ENCODE measurements around the gene KPTN. TPM values are rescaled to one million over a fixed set of nuclear protein-coding genes. Genes with fewer than 3 reads are reported as not detected.
A peak's percentile ranks its signal among the peaks of the same experiment; 100 is the strongest.

KPTN gene
- polyA plus RNA-seq, 12 donors, result 5.9 to 13.1 (median 8.0) TPM; not detected in 1

DNA sequence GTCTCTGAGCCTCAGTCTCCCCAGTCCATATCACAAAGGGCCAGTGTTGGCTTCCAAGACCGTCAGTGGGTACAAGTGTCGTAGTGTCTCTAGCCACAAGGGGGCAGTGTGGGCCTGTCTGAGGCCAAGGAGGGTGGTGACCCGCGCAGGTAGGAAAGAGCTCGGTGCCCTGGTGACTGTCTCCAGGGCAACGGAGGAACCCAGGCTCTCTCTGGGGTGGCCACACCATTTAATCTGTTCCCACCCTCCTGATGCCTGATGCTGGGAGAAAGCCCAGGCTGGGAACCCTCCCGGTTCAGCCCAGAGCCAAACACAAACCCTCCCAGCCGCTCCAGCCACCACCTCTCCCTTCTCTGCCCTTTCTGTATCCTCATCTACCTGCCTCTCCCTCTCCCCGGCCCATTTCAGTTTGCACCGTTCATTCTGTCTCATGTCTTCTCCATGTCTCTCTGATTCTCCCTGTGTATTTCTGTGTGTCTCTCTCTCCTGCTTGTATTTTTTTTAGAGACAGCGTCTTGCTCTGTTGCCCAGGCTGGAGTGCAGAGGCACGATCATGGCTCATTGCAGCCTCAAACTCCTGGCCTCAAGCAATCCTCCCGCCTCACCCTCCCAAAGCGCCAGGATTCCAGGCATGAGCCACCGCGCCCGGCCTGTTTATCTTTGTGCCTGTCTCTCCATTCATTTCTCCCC lies 47.2 kb downstream of the KPTN start:
- DNase-seq, result peak; percentile 60

- DNase-seq, result no peak
Observed at GRCh38 chr19:47435883-47436417, 48.1 kb downstream of the KPTN start.

- DNase-seq, result no peak
Observed at GRCh38 chr19:47435196-47435595, 48.8 kb downstream of the KPTN start.

- no peak for DNase-seq
Observed at GRCh38 chr19:47434088-47434487, 49.9 kb downstream of the KPTN start.

DNA sequence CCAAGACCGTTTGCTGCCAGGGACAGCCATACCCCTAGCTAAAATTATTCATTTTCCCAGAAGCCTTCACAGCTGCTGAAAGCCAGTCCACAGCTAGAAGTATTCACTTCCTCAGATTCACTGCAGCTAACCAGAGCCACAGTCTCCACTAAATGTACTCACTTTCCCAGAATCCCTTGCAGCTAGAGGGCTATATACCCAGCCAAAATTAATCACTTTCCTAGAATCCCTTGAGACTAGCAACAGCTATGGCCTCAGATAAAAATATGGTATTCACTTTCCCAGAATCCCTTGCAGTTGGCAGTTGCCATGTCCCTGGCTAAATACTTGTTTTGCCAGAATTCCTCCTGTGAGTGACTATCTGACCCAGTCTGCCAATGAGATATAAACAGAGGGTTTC lies 50.9 kb downstream of the KPTN start:
- no peak for DNase-seq

- no peak for DNase-seq
Observed at GRCh38 chr19:47432499-47432898, 51.5 kb downstream of the KPTN start.

DNA sequence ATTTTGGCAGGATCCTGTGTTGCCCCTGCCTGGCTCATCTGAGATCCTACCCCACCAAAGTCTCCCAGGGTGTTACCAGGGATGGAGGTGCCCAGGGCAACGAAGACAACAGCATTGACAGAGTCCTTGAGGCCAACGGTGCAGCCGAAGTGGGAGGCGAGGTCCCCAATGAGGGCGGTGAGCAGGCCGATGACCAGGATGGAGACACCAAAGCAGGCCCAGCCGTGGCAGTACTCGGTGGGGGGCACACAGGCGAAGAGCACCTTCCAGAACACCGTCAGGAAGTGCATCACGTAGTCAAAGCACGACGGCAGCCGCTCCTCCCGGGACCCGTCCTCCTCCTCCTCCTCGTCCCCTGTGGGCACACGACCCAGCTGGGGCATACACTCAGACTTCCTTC lies 51.9 kb downstream of the KPTN start:
- no peak for DNase-seq

DNA sequence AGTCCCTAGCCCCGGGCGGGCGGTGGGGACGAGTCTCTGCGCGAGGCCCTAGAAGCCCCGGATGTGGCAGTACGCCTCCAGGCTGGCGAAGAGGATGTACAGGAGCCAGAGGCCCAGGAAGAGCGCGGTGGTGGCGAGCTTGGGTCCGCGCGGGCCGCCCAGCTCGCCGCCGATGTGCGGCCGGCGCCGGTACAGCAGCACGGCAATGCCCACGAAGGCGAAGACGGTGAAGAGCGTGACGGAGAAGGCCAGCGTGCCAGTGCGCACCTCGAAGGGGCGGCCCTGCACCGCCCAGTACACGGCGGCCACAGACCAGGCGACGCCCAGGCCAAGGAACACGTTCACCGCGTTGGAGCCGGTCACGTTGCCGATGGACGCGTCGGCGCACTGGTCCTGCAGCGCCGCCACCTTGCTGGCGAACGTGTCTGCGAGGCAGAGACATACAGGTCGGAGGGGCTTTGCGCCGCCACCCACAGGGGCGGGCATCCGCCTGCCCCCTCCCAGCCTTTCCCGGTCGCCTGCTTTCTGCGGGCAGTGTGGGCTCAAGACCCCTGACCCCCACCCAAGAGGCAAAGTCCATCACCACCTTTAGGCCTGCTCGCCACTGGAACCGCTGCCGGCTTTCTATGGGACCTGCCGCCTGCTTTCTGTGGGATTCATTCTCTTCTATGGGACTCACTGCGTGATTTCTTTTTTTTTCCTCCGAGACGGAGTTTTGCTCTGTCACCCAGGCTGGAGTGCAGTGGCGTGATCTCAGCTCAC lies 53.8 kb downstream of the KPTN start:
- DNase-seq, result no peak

- DNase-seq, result no peak
Observed at GRCh38 chr19:47429140-47429793, 54.8 kb downstream of the KPTN start.

DNA sequence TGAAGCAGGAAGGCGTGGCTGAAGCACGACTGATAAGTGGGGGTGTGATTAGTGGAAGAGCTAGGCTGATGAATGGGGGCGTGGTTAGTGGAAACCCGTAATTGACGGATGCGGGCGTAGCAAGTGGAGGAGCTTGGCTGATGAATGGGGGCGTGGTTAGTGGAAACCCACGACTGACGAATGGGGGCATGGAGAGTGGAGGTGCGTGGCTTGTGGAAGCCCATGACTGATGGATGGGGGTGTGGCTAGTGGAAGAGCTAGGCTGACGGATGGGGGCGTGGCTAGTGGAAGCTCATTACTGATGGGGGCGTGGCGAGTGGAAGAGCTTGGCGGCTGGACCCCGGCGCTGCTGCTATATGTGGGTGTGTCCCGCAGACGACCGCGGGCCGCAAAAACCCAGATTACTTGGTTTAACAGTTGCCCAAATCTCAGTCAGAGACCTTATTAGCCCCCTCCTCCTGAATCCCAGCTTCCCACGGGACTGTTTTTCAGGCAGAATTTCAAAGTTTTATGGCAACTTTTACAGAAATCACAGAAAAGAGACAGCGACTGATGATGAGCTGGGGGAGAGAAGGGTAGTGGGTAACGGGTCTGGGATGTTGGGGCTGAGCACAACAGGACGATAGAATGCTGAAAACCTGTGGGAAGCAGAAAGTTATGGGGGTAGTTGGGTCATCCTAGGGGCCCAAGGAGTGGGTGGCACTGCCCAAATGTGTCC lies 55.7 kb downstream of the KPTN start:
- DNase-seq, result peak; percentile 61

GRCh38 chr19:47427241-47428176 lies 56.5 kb downstream of the KPTN start:
- no peak for DNase-seq

Other genes starting within 250 kb of the KPTN start
- gene CCDC9, start 227.7 kb downstream of the KPTN start, polyA plus RNA-seq (ENCODE audit: insufficient read length in 12 of 12), result 10 to 100 TPM in 11 of 12 donors, not detected in 1; 15.4 to 29.5 (median 19.2) TPM
- 10 to 100 TPM in 2 of 12 donors, 1 to 10 TPM in 9, not detected in 1; 6.4 to 12.8 (median 8.0) TPM for gene INAFM1, start 209.3 kb downstream of the KPTN start, polyA plus RNA-seq (ENCODE audit: insufficient read length in 12 of 12)
- 1 to 10 TPM in 10 of 12 donors, not detected in 2; 1.3 to 4.3 (median 2.0) TPM for gene C5AR1, start 174.4 kb downstream of the KPTN start, polyA plus RNA-seq (ENCODE audit: insufficient read length in 12 of 12)
- gene C5AR2, start 152.0 kb downstream of the KPTN start, polyA plus RNA-seq (ENCODE audit: insufficient read length in 12 of 12), result 1 to 10 TPM in 1 of 12 donors, under 1 TPM in 9, not detected in 2; 0.27 to 1.0 (median 0.41) TPM
- gene DHX34, start 134.9 kb downstream of the KPTN start, polyA plus RNA-seq (ENCODE audit: insufficient read length in 12 of 12), result 10 to 100 TPM in 4 of 12 donors, 1 to 10 TPM in 7, not detected in 1; 6.9 to 15.5 (median 9.6) TPM
- gene MEIS3, start 64.7 kb downstream of the KPTN start, polyA plus RNA-seq (ENCODE audit: insufficient read length in 12 of 12), result 10 to 100 TPM in 2 of 12 donors, 1 to 10 TPM in 8, not detected in 2; 5.1 to 17.8 (median 7.8) TPM
- gene SLC8A2, start 12.3 kb downstream of the KPTN start, polyA plus RNA-seq (ENCODE audit: insufficient read length in 12 of 12), result under 1 TPM in 10 of 12 donors, not detected in 2; 0.11 to 0.51 (median 0.37) TPM
- 100 to 1,000 TPM in 2 of 12 donors, 10 to 100 TPM in 9, not detected in 1; 83.6 to 102 (median 91.9) TPM for gene NAPA, start 30.8 kb upstream of the KPTN start, polyA plus RNA-seq (ENCODE audit: insufficient read length in 12 of 12)
- gene ZNF541, start 88.9 kb upstream of the KPTN start, polyA plus RNA-seq (ENCODE audit: insufficient read length in 12 of 12), result under 1 TPM in 7 of 12 donors, not detected in 5; 0.05 to 0.17 (median 0.11) TPM
- 10 to 100 TPM in 5 of 12 donors, 1 to 10 TPM in 6, not detected in 1; 7.1 to 18.5 (median 9.6) TPM for gene BICRA, start 124.9 kb upstream of the KPTN start, polyA plus RNA-seq (ENCODE audit: insufficient read length in 12 of 12)
- 100 to 1,000 TPM in 7 of 12 donors, 10 to 100 TPM in 4, not detected in 1; 83.7 to 146 (median 105) TPM for gene EHD2, start 229.2 kb upstream of the KPTN start, polyA plus RNA-seq (ENCODE audit: insufficient read length in 12 of 12)

Measured in muscle of arm (tissue), 12 donors.